Heart left ventricle (tissue), 13 donors: Measurements from ENCODE around the gene KCNMB4.

ENCODE experiments used
- POLR2A ChIP-seq, 2 donors: fragments of 450-650 bp; IDR thresholded peaks; one replicate each; pipeline ENCODE4 v1.6.1; 2017; ENCODE audit warnings: antibody characterized with exemption in 2 of 2, mild to moderate bottlenecking in 2 of 2, moderate library complexity in 2 of 2
- TF ChIP-seq, protein P1 (sequence below), 12 donors: fragments of 200-600 bp; sonication (generic) in 4 of 12; IDR thresholded peaks; one replicate each; pipeline versions ENCODE4 v1.5.0 to v1.8.0; 2018 to 2022; ENCODE audit warnings: antibody characterized with exemption in 12 of 12, mild to moderate bottlenecking in 5 of 12
- donor health status: ischemic (EF 13 %, LVEDD 7.1; RV severe dilation, severe dysfunction).
- donor health status: DM: no; HTN: yes; CAD: no.
- donor health status: DM: no; HTN: no; CAD: no.
- donor health status: ischemic (EF 25% LVEDD 6.9; RV normal size, moderate dysfunction).
- donor health status: ischemic (EF 25% LVEDD 5.7; RV mildly dilated, moderate dysfunction).
- donor health status: ischemic (EF 35%, LVEDD 5.7; RV mildly dilated, moderate dysfunction).
- donor health status: nonischemic (EF 11% LVEDD 7.7; RV severe dilation, severe dysfunction).
- donor health status: DM: yes; HTN: yes; CAD: no.
- donor health status: PGD.
- donor health status: ischemic (EF 29% LVEDD 5.4; RV normal size, mild dysfunction).
- donor health status: nonischemic (EF 23%, LVEDD 6.1; RV moderate dilation, normal function).

DNA sequence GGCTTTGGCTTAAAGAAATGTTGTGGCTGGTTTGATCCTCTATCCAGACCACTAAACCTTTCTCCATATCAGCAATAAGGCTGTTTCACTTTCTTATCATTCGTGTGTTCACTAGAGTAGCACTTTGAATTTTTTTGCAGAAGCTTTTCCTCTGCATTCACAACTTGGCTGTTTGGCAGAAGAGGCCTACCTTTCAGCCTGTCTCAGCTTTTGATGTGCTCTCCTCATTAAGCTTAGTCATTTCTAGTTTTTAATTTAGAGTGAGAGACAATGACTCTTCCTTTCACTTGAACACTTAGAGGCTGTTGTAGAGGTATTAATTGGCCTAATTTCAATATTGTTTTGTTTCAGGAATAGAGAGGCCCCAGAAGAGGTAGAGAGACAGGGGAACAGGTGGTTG is 13.8 kb downstream of the KCNMB4 start:
- TF ChIP-seq, protein P1, sequence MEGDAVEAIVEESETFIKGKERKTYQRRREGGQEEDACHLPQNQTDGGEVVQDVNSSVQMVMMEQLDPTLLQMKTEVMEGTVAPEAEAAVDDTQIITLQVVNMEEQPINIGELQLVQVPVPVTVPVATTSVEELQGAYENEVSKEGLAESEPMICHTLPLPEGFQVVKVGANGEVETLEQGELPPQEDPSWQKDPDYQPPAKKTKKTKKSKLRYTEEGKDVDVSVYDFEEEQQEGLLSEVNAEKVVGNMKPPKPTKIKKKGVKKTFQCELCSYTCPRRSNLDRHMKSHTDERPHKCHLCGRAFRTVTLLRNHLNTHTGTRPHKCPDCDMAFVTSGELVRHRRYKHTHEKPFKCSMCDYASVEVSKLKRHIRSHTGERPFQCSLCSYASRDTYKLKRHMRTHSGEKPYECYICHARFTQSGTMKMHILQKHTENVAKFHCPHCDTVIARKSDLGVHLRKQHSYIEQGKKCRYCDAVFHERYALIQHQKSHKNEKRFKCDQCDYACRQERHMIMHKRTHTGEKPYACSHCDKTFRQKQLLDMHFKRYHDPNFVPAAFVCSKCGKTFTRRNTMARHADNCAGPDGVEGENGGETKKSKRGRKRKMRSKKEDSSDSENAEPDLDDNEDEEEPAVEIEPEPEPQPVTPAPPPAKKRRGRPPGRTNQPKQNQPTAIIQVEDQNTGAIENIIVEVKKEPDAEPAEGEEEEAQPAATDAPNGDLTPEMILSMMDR (IDR thresholded peaks at IDR 0.05), result no peak
- TF ChIP-seq POLR2A (IDR thresholded peaks at IDR 0.05), result no peak
